K562 (cell line): ENCODE data around the gene TRUB2. TPM values are rescaled to one million over a fixed set of nuclear protein-coding genes. Genes with fewer than 3 reads are reported as not detected.

Experiments
- EP300 ChIP-seq: IDR thresholded peaks from 2 replicates; pipeline ENCODE4 v1.6.1; 2012; ENCODE audit warnings: low read length, improper control_type of control experiment
- FOXJ3 ChIP-seq: sonication (generic); formaldehyde crosslinking; IDR thresholded peaks from 2 replicates; pipeline ENCODE4 v1.4.0; 2020; ENCODE audit warnings: mild to moderate bottlenecking, missing genetic modification reagents
- HDAC1 ChIP-seq, 2 experiments: fragments of 450-650 bp; IDR thresholded peaks; 2 replicates each; pipeline ENCODE4 v1.6.1; 2016 to 2017; ENCODE audit warnings: inconsistent platforms in 1 of 2, mild to moderate bottlenecking in 1 of 2, moderate library complexity in 1 of 2
- HDAC2 ChIP-seq: fragments of 450-650 bp; IDR thresholded peaks from 2 replicates; pipeline ENCODE4 v1.6.1; 2016; ENCODE audit warnings: mild to moderate bottlenecking
- MCM7 ChIP-seq, 2 experiments: fragments of 450-650 bp; IDR thresholded peaks; 2 replicates each; pipeline ENCODE4 v1.6.1; 2016 to 2018
- NR2C2 ChIP-seq, 2 experiments: fragments of 200-800 bp in 1 of 2; sonication (Bioruptor generic) in 1 of 2; sonication (generic) in 1 of 2; formaldehyde crosslinking in 1 of 2; IDR thresholded peaks; 2 replicates each; pipeline versions ENCODE4 v1.6.1 to v1.8.0; 2016 to 2022; ENCODE audit warnings: mild to moderate bottlenecking in 1 of 2, missing compliant biosample characterization in 1 of 2, missing genetic modification characterization in 1 of 2, missing genetic modification reagents in 1 of 2
- PHF21A ChIP-seq: fragments of 450-650 bp; IDR thresholded peaks from 2 replicates; pipeline ENCODE4 v1.6.1; 2017; ENCODE audit warnings: low read depth, borderline replicate concordance
- RHOXF2B ChIP-seq: fragments of 250-450 bp; sonication (Bioruptor Pico); conservative IDR thresholded peaks from 2 replicates; pipeline ENCODE4 v1.5.1; 2021
- SMAD4 ChIP-seq: fragments of 250-450 bp; sonication (Bioruptor Pico); conservative IDR thresholded peaks from 2 replicates; pipeline ENCODE4 v1.8.0; 2021; ENCODE audit warnings: inconsistent platforms, mild to moderate bottlenecking, moderate library complexity
- TSC22D4 ChIP-seq: fragments of 450-650 bp; IDR thresholded peaks from 2 replicates; pipeline ENCODE4 v1.6.1; 2016; ENCODE audit warnings: missing genetic modification characterization, missing biosample characterization, control low read depth
- ZBTB7A ChIP-seq: IDR thresholded peaks from 2 replicates; pipeline ENCODE4 v1.6.1; 2011; ENCODE audit warnings: low read depth, mild to moderate bottlenecking, low read length, moderate library complexity, borderline replicate concordance; ENCODE audit not compliant: control insufficient read depth
- ZNF124 ChIP-seq: sonication (generic); formaldehyde crosslinking; IDR thresholded peaks from 2 replicates; pipeline ENCODE4 v1.8.1; 2022; ENCODE audit warnings: missing genetic modification reagents
- ZNF324 ChIP-seq: fragments of 250-450 bp; sonication (Bioruptor Pico); IDR thresholded peaks from 2 replicates; pipeline ENCODE4 v1.4.0; 2020; ENCODE audit warnings: mild to moderate bottlenecking
- ZNF551 ChIP-seq: fragments of 250-450 bp; sonication (Bioruptor Pico); IDR thresholded peaks from 2 replicates; pipeline ENCODE4 v1.5.0; 2021; ENCODE audit warnings: mild to moderate bottlenecking, moderate library complexity
- ZNF589 ChIP-seq: fragments of 200-800 bp; sonication (Bioruptor generic); IDR thresholded peaks from 2 replicates; pipeline ENCODE4 v1.6.1; 2016; ENCODE audit warnings: low read depth, missing genetic modification characterization, missing compliant biosample characterization
- polyA plus RNA-seq, 8 experiments: library from polyadenylated mRNA; depleted of rRNA in 4 of 8; stranded (reverse) in 5 of 8; unstranded in 3 of 8; fragments of >200 nt; fragmentation: Nextera tagmentation in 2 of 8; fragmentation: Illumina TruSeq in 1 of 8; extraction: Ambion mirVana in 2 of 8; extraction: Trizol in 1 of 8; gene quantifications; 2 replicates each; pipeline versions ENCODE4 v1.2.1 to v1.2.3, GENCODE V29; 2011 to 2014; ENCODE audit warnings: inconsistent platforms in 1 of 8, missing spikeins in 1 of 8
- total RNA-seq, 7 experiments: library from RNA; depleted of rRNA in 6 of 7; stranded (reverse); fragments of >200 nt in 6 of 7; fragmentation: Illumina TruSeq in 2 of 7; extraction: Trizol in 2 of 7; gene quantifications; 2 replicates each; pipeline versions ENCODE4 v1.2.1 to v1.2.3, GENCODE V29; 2011 to 2021; ENCODE audit warnings: low replicate concordance in 1 of 7
- TF ChIP-seq, protein P1 (sequence below): sonication (generic); formaldehyde crosslinking; IDR thresholded peaks from 2 replicates; pipeline ENCODE4 v1.8.0; 2022; ENCODE audit warnings: mild to moderate bottlenecking, low read depth, missing genetic modification reagents
- TF ChIP-seq, protein P2 (sequence below), 2 experiments: IDR thresholded peaks; 2 replicates each; pipeline ENCODE4 v1.6.1; 2011; ENCODE audit warnings: borderline replicate concordance in 1 of 2, control low read depth in 1 of 2, low read depth in 1 of 2, low read length in 1 of 2, mild to moderate bottlenecking in 1 of 2, mixed read lengths in 1 of 2, moderate library complexity in 1 of 2; ENCODE audit not compliant: insufficient read depth in 1 of 2, insufficient read length in 1 of 2, poor library complexity in 1 of 2, severe bottlenecking in 1 of 2; ENCODE audit errors: extremely low read depth in 1 of 2
- TF ChIP-seq, protein P3 (sequence below), 2 experiments: fragments of 150-350 bp in 1 of 2; IDR thresholded peaks; 2 replicates each; pipeline ENCODE4 v1.6.1; 2012 to 2016; ENCODE audit warnings: low read depth in 2 of 2, low read length in 2 of 2, mild to moderate bottlenecking in 1 of 2, moderate library complexity in 1 of 2
- TF ChIP-seq, protein P4 (sequence below): fragments of 450-650 bp; IDR thresholded peaks from 2 replicates; pipeline ENCODE4 v1.6.1; 2016; ENCODE audit warnings: mild to moderate bottlenecking

TRUB2 gene
- total and polyA plus RNA-seq, 9 of the 15 experiments (the other 6 are each of a cell fraction or from before 2014, with no cell fraction given) = 9.3 to 110 (median 63.0) TPM

DNA sequence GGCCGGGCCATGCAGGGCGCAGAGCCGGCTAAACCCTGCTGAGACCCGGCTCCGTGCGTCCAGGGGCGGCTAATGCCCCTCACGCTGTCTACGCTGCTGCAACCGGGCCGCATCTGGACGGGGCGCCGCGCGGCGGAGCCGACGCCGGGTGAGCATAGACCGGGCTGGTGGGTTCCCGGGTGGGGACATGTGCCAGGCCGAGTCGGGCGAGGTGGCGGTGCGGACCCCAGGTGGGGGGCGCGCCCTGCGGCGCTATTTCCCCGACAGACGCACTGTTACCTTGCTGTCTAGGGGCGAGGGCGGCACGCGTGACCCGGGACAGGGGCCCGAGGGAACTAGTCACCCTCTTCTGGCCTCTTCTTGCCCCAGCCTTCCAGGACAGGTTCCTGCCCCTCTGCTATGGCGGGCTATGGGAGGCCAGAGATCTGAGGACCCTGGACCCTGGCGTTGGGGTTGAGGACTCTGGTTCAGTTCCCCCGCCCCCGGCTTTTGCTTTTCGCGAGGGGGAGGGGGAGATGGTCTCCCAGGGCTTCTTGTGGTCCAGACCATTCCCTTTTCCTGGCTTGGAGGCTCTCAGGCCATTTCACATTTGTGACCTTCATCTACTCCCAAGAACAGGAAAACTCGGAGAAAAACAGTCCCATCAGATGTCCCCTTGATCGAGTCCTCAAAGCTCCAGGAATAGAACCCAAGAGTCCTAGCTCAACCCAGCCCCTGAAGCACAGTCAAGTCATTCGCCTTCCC lies 18.6 kb upstream of the TRUB2 start (continued):
- TF ChIP-seq EP300 (no peak), FOXJ3 (CRISPR knock-in tag) (no peak), ZBTB7A (peak; percentile 66), RHOXF2B (CRISPR knock-in tag) (no peak), ZNF589 (CRISPR knock-in tag) (no peak), HDAC2 (peak; percentile 17; the same call in 1 of the 2 replicates), NR2C2 (CRISPR knock-in tag; IDR thresholded peaks at IDR 0.05) (no peak), NR2C2 (tag; IDR thresholded peaks at IDR 0.05) (no peak), MCM7 (IDR thresholded peaks at IDR 0.05) (no peak), TSC22D4 (no peak), PHF21A (peak; percentile 88), ZNF551 (CRISPR knock-in tag) (no peak), SMAD4 (CRISPR knock-in tag) (peak; percentile 21; the same call in 1 of the 2 replicates), ZNF324 (CRISPR knock-in tag) (no peak), HDAC1 (IDR thresholded peaks at IDR 0.05) (peak in 1 of 2 experiments; percentile 60; a peak in 2 of 4 replicates), ZNF124 (CRISPR knock-in tag) (no peak)
- TF ChIP-seq, protein P1, sequence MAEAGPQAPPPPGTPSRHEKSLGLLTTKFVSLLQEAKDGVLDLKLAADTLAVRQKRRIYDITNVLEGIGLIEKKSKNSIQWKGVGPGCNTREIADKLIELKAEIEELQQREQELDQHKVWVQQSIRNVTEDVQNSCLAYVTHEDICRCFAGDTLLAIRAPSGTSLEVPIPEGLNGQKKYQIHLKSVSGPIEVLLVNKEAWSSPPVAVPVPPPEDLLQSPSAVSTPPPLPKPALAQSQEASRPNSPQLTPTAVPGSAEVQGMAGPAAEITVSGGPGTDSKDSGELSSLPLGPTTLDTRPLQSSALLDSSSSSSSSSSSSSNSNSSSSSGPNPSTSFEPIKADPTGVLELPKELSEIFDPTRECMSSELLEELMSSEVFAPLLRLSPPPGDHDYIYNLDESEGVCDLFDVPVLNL (CRISPR knock-in tag) = no peak
- TF ChIP-seq, protein P2, sequence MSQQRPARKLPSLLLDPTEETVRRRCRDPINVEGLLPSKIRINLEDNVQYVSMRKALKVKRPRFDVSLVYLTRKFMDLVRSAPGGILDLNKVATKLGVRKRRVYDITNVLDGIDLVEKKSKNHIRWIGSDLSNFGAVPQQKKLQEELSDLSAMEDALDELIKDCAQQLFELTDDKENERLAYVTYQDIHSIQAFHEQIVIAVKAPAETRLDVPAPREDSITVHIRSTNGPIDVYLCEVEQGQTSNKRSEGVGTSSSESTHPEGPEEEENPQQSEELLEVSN (IDR thresholded peaks at IDR 0.05; ENCODE audit: borderline replicate concordance in 1 of 2, extremely low read depth in 1 of 2, insufficient read depth in 1 of 2, insufficient read length in 1 of 2, low read depth in 1 of 2, low read length in 1 of 2, poor library complexity in 1 of 2, severe bottlenecking in 1 of 2) = no peak
- TF ChIP-seq, protein P3, sequence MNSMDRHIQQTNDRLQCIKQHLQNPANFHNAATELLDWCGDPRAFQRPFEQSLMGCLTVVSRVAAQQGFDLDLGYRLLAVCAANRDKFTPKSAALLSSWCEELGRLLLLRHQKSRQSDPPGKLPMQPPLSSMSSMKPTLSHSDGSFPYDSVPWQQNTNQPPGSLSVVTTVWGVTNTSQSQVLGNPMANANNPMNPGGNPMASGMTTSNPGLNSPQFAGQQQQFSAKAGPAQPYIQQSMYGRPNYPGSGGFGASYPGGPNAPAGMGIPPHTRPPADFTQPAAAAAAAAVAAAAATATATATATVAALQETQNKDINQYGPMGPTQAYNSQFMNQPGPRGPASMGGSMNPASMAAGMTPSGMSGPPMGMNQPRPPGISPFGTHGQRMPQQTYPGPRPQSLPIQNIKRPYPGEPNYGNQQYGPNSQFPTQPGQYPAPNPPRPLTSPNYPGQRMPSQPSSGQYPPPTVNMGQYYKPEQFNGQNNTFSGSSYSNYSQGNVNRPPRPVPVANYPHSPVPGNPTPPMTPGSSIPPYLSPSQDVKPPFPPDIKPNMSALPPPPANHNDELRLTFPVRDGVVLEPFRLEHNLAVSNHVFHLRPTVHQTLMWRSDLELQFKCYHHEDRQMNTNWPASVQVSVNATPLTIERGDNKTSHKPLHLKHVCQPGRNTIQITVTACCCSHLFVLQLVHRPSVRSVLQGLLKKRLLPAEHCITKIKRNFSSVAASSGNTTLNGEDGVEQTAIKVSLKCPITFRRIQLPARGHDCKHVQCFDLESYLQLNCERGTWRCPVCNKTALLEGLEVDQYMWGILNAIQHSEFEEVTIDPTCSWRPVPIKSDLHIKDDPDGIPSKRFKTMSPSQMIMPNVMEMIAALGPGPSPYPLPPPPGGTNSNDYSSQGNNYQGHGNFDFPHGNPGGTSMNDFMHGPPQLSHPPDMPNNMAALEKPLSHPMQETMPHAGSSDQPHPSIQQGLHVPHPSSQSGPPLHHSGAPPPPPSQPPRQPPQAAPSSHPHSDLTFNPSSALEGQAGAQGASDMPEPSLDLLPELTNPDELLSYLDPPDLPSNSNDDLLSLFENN (IDR thresholded peaks at IDR 0.05; ENCODE audit: low read depth in 2 of 2, low read length in 2 of 2) = no peak
- TF ChIP-seq, protein P4, sequence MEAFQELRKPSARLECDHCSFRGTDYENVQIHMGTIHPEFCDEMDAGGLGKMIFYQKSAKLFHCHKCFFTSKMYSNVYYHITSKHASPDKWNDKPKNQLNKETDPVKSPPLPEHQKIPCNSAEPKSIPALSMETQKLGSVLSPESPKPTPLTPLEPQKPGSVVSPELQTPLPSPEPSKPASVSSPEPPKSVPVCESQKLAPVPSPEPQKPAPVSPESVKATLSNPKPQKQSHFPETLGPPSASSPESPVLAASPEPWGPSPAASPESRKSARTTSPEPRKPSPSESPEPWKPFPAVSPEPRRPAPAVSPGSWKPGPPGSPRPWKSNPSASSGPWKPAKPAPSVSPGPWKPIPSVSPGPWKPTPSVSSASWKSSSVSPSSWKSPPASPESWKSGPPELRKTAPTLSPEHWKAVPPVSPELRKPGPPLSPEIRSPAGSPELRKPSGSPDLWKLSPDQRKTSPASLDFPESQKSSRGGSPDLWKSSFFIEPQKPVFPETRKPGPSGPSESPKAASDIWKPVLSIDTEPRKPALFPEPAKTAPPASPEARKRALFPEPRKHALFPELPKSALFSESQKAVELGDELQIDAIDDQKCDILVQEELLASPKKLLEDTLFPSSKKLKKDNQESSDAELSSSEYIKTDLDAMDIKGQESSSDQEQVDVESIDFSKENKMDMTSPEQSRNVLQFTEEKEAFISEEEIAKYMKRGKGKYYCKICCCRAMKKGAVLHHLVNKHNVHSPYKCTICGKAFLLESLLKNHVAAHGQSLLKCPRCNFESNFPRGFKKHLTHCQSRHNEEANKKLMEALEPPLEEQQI = no peak
